GM04504 (cell line): ENCODE data around the gene RBBP7.

Experiments
- DNase-seq: peaks from one replicate; pipeline ENCODE4 v3.0.0-alpha.2; 2012; ENCODE audit warnings: low read depth

Gene RBBP7

DNA sequence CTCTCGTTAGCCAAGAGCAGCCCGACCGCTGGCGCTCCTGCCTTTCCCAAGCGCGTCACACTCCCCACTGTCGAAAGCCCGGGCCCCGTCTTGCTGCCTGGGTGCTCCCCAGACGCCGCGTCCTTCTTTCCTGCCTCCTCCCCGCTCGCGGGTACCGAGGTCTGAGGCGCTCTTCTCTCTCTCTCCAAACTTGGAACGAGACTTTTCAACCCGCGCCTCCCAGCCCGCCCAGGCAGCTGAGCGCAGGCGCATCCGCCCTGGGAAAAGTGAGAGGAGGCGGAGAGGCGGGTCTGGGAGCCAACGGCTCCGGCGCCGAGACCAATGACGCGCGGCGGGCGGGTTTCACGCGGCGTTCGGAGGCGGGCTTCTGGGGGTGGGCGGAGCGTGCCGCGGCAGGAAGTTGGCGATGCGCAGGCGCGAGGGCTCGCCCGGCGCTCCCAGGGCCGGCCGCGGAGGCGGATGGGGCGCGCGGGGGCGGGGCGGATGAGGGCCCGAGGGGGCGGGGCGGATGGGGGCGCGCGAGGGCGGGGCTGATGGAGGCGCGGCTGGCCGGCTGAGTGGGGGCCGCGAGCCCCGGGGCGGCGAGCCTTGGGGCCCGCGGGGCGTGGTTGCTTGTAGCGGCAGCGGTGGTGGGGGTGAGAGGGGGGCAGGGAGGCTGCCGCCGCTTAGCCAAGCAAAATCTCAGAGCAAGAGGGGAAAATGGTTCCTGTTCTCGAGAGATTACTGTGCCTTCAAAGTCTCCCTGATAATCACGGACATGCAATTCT, at the start of gene RBBP7:
TSS of gene RBBP7 (minus strand) at position 268 of the 767 bp plus-strand sequence. CDS start 309 bp downstream, outside the sequence.
- peak; percentile 89 for DNase-seq

DNA sequence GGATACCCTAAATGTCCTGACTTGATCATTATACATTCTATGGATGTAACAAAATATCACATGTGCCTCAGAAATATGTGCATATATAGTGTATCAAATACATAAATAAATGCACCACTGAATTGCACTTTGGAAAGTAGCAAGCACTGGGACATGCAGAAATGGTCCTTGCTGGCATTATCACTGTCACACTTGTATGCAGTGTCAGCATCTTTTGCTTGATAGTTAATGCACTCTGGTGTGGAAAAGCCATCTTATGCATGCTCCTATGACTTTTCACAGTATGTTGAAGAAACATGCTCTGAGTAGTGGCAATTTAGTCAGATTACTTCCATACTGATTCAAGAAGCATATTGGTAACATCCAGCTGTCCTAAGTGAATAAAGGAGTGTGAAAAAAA, 48.8 kb upstream of the RBBP7 start:
- no peak for DNase-seq

DNA sequence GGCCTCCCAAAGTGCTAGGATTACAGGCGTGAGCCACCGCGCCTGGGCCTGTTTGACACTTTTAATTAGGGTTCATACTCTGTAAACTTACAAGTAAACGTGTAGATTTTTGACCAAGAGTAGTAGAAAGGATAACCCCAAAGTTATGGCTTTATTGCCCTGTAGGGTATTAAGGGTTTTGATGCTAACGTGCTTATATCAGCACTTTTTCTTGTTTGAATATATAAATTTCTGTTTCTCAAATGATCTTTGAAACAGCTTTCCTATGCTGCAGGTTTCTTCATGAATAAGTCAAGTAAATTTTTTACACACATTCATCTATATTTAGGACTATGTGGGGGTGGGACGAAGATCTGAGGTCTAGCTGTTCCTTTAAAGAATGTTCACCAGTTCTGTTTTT, 47.0 kb upstream of the RBBP7 start:
- no peak for DNase-seq

DNA sequence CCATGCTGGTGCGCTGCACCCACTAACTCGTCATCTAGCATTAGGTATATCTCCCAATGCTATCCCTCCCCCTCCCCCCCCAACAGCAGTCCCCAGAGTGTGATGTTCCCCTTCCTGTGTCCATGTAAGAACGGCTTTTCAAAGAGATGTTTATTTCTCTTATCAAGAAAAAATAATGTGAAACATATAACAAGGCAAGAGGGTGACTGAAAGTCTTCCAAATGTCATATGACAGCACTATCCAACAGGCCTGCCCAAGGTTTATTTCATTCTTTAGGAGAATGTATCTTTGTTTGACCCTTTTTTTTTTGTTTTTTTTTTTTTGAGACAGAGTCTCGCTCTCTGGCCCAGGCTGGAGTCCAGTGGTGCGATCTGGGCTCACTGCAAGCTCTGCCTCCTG, 46.4 kb upstream of the RBBP7 start:
- DNase-seq: no peak

DNA sequence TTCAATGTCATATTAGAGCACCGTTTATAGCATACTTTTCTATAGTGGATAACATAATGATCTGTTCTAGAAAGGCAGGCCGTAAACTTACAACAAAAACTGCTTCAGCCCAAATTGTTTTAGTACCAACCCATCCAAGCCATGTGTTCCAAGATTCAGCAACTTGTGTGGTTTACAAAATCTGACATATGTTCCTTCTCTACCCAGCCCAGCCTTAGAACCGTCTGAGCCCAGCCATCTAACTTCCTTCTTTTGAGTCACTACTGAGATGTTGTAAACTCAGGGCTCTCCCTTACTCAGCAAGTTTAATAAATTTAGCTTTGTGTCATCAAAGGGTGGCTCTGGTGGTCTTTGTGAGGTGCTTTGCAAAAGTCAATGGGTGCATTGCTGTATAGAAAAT, 43.9 kb upstream of the RBBP7 start:
- no peak for DNase-seq

DNA sequence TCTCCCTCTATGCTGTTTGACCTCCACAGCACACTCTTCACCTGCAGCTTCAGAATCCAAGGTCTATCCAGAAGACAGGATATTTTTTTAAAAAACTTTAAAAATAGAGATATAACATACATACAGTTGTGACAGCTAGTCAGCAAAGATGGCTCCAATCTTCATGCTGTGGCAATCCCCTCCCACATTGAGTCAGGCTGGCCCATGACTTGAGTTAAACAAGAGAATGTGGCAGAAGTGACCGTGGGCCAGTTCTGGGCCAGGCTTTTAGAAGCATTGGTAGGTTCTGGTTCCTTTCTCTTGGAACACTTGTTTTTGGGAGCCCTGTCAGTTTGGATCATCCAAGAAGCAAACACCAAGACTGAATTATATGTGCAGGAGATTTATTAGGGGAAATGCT, 40.2 kb upstream of the RBBP7 start:
- DNase-seq: no peak

DNA sequence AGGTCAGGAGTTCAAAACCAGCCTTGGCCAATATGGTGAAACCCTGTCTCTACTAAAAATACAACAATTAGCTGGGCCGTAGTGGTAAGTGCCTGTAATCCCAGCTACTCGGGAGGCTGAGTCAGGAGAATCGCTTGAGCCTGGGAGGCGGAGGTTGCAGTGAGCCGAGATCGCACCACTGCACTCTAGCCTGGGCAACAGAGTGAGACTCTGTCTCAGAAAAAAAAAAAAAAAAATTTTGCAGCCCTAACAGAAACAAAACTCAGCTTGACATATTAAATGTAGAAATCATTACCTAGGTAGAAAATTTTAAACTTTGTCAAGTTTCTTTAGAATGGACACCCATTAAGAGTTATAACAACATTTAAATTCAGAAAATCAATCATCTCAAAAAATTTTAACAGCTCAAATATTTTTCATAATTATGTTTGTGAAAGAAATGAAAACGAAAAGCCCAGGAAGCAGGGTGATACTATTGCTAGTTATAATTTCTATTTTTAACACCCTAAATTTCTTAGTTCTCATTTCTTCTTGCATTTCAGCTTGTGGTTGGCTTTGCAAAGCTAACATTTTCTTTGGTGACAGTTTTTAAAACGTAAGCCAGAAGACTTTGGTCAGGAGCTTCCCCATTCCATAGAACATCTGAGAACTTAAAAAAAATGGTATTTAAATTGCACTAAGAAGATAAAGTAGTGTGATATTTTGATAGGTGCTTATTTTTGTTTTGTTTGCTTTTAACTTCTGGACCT, 33.3 kb upstream of the RBBP7 start:
- no peak for DNase-seq

DNA sequence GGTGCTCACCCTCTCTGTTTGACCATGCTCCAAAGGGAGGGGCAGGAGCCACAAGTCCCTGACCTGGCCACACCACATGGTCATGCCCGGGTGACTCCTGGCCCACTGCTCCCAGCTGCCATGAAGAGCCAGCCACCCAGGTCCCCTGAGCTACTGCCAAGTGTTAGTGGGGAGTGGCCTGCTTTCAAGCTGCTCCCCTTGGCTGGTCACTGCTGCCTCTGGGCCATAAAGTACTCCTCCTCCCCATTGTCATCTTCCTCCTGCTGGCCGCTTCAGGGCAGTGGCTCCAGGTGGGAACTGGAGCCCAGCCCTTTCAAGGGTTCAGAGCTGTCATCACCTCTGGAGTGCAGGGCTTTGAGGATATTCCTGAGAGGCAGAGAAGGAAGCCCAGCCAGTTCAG, 27.3 kb upstream of the RBBP7 start:
- DNase-seq: no peak

DNA sequence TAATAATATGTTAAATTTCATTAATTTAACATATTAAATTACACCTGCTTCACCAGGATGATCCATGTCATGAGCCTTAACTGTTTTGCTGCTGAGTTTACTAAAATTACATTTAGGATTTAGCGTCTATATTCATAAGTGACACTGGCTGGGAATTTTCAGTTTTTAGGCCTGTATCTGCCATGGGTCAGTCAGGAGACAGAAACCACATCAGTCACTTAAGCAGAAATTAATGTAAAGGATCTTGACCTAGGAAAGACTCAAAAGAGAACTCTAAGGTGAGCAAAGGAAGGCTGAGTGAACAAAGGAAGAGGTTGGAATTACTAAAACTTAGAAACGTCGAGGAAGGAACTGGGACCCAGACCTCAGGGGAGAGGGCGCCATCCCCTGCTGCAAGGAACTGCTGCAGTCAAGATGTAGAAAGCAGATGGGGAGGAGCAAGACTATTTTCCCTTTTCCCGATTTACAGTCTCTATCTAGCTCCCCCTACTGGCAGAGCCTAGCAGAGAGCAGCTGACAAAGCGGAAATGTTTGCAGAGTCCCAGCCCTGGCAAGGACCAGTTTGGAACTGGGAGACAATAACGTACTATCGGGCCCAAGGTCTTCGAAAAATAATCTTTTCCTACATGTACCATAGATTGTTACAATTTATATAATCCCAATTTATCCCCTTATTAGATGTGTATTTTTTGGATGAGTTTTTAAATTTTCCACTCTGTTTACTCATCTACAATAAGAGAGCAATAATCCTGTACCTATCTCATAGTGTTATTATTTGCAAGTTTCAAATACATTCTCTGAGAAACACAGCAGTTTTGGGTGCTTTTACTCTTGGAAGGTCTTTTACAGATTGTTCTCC, 22.6 kb upstream of the RBBP7 start:
- peak; percentile 58 for DNase-seq

DNA sequence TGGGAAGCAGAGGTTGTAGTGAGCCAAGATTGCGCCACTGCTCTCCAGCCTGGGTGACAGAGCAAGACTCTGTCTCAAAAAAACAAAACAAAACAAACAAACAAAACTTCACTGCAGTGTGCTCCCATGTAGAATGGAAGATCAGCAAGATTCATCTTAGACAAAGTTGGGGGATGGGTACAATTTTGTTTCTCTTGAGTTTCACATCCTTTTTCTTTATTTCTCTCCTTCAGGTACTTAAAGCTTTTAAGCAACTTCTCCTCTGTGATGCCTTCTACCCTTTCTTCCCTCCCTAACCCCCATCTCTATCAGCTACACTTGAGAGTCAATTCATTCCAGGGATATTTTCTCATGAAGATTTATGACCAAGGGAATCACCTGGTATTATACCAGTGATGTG, 15.5 kb upstream of the RBBP7 start:
- DNase-seq: no peak

DNA sequence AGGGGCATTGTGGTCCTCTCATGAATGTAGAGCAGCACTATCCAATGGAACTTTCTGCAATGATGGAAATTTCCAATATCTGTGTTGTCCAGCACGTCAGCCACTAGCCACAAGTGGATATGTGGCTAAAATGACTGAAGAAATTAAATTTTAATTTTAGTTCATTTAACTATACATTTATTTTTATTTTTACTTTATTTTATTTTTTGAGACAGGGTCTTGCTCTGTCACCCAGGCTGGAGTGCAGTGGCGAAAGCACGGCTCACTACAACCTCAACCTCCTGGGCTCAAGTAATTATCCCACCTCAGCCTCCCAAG, 13.3 kb upstream of the RBBP7 start:
- DNase-seq: no peak

DNA sequence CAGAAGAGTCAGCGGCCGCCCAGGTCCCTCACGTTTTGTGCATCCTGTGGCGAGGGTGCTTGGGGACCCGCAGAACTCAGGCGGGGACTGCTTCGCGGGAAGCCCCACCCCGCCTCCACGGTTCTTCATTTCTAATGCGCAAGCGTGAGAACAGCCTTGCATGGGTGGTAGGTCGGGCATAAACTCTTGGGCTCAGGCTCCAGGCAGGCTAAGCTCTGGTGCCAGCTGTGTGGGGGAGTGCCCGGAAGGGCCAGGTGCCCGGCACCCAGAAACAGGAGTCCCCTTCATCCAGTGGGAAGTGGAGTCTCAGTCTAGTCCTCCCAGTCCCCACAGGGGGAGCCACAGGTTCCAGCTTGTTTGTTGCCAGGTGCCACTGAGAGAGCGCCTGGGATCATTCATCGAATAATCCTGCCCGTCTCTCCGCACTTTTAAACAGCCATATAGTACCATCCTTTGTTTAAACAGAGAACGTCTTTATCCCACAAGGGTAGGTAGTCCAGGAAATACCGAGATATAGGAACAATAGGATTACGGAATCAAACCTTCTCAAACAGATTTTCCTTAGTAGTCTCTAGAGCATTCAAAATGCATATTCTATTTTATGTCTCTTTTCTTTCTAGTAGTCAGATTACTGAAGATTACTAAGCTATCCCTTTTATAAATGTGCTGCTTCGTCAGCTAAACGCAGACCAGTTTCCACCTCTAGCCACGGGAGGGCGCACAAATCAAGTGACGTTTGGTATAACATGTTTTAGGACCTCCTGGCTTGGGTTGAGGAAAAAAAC, 12.7 kb upstream of the RBBP7 start:
- peak; percentile 20 for DNase-seq

DNA sequence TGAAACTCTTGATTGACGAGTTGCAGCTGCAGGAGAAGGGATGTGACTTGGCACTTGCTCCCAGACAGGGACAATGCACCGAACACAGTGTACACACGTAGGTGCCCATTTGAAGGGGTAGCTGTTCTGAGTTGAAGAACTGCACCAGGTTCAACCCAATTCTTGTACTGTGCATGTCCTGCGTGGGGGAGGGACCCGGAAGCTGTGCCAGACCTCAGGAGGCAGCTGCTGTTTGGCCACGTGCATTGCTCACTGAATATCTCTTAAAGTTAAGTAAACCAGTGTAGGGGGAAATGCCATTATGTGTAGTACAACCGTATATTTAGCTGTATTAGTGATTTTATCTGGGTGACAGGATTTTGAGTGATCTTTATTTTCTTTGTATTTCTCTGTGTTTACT, 12.0 kb upstream of the RBBP7 start:
- DNase-seq: no peak

DNA sequence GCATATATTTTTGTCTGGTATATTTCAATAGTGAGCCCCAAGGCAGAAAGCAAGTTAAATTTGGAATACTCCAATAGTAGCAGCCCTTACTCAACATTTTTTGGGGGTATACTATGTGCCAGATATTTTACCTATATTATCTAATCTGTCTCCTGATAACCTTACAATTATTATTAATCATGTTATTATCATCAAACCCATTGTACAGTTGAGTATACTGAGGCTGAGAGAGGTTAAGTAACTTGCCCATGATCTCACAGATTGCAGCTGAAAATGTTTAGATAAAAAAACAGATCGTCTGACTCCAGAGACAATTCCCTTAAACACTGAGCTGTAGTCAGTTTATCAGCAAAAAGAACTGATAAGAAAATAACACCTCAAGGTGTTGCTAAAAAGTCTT, 6.5 kb upstream of the RBBP7 start:
- no peak for DNase-seq

DNA sequence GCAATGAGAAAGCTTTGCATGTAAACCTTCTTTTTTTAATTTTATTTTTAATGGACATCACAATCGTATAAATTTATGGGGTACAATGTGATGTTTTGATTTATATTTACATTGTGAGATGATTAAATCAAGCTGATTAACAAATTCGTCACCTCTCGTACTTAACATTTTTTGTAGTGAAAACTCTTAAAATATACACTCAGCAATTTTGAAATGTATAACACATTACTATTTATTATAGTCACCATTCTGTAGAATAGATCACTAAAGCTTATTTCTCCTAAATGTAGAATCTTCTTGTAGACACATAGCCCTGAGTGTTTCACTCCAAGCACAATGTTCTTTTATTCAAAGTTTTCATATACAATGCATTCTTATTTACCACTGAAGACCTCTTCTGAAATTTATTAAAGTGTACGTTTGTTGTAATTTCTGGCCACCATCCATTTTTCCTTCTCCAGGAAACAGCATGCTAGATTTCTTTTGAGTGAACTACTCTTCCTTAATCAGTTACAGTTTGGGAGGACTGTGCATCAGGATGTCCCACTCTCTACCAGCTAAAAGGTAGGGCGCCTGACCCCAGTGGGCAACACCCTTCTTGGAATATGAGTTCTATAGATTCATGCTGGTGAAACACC, 4.4 kb upstream of the RBBP7 start:
- no peak for DNase-seq

DNA sequence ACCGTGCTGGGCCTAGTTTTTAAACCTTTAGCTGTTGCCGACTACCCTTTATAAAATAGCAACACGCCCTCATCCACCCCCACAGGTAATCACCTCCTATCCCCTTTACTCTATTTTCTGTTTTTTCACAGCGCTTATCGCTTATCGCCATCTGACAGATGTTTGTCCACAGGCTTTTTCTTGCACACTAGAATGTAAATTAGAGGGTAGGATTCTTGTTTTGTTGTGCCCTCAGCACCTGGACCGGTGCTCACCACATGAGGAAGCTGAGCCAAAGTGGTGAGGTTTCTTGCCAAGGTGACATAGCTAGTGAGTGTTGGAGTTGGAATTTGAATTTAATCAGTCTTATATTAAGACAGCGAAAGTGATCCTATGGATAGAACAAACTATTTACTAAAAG, 2.9 kb upstream of the RBBP7 start:
- no peak for DNase-seq

DNA sequence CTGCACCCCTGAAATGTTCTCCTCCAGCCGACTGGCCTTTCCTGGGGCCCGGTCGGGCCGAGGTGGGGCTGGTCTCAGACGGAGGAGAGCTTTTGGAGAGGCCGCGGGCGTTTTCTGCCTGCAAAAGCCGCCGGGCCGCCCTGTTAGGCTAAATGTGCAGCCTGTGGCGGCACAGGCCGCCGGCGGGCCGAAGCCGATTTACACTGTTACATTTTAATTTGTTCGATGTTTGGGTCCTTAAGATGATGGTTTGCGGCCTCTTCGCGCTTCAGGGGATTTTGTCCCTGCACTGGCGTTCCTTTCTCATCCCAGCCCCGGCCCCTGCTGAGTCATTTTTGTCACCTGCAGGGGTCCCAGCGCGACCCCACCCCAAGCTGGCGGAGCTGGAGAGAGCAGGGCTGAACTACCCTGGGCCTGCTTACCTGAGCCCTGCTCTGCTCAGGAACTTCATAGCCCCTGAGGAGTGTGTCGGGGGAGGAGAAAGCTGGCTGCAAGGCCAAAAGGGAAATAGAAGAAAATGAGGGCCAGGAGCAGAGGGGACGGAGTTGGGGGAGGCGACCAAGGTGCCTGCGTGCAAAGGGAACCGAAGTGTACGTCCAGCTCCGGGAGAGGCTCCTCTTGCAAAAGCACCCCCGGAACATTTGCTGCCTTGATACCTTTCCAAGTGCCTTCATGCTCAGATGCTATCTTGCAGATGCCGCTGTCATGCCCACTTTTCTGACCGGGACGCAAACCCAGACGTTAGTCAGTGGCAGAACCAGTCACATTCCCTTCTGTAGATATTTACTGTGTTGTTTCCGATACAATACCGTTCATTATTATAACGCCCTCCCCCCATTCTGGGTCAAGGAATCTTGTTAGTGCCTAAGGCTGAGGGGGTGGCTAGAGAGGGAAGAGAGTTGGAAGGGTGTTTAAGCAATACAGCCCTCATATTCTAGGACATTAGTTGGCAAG, 977 bp upstream of the RBBP7 start:
- DNase-seq: no peak

DNA sequence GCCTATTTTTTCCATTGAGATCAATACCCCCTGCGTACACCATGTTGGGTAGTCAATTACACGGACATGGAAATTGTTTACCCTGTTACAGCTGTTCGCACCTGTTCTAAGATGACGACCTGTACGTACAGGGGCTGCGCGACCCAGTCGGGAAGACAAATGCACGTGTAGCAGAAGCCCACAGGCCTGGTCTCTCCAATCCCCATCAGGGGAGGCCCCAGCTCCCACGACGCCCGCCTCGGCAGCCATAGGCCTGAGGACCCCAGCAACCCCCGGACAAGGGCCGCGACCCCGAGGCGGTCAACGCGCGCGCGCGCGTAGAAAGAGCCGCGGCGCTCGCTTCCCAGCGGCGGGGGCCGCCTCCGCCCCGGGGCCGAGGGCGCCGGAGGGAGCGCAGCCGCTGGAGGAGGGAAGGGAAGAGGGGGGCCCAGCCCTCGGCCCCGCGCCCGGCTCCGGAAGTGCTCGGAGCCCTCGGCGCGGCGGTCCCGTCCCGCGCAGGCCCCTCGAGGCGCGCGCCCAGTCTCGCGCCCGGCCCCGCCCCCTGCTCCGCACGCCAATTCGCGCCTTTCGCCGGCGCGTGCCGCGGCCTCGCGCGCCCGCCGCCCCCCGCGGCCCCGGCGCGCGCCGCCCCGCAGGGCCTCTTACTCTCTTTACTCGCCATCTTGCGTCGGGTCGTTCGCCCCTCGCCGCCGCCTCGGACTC, 618 bp downstream of the RBBP7 start:
- DNase-seq: no peak

DNA sequence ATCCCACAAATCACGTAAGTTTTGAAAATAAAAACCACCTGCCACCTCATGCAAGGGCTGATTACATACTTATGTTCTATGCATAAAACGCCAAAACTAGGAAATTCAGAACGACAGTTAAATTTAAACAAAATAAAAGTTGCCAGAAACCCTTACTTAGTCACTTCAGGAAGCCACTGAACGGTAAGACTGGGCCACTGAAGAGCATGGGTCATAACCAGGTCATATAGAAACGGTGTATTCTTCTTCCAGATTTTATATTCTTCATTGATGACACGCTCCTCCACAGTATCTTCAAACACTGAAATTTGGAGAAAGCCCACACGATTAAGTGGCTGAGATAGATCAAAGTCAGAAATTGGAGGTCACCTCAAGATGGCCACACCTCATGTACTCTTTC, 1.2 kb downstream of the RBBP7 start:
- no peak for DNase-seq

DNA sequence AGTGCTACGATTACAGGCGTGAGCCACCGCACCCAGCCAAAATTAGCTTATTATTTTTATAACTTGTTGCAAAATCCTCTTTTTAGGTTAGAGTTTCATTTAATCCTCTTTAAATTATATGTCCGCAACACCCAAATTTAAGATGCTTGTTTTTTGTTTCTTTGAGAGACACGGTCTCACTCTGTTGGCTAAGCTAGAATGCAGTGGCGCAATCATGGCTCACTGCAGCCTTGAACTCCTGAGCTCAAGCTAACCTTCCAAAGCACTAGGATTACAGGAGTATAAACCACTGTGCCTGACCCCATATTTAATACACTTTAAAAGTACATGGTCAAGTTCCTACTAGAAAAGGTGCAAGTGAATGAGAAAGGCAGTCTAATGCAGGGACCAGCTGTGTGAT, 2.2 kb downstream of the RBBP7 start:
- DNase-seq: no peak
